GM23338 (cell line): Measurements from ENCODE around the gene SHB. TPM values are rescaled to one million over a fixed set of nuclear protein-coding genes. Genes with fewer than 3 reads are reported as not detected.

Experiments
- ATAC-seq: fragments of 200-7000 bp; cut with Tn5 transposase; 3 replicates; pipeline ENCODE4 v1.9.1; 2020
- DNase-seq: peaks from one replicate; pipeline ENCODE4 v3.0.0-alpha.2; 2015; ENCODE audit warnings: low spot score
- H2AFZ ChIP-seq: fragments of 200-600 bp; sonication (generic); 2 replicates; pipeline ENCODE4 v1.8.0; 2016; ENCODE audit warnings: antibody characterized with exemption, mild to moderate bottlenecking, moderate library complexity
- H3F3A ChIP-seq: fragments of 200-600 bp; sonication (generic); replicated peaks from 2 replicates; pipeline ENCODE4 v1.8.0; 2017; ENCODE audit warnings: antibody characterized with exemption, mixed run types, low read depth
- H3K27ac ChIP-seq: fragments of 200-600 bp; sonication (generic); 2 replicates; pipeline ENCODE4 v1.6.1; 2016; ENCODE audit warnings: low read depth
- H3K27me3 ChIP-seq: fragments of 200-600 bp; sonication (generic); 2 replicates; pipeline ENCODE4 v1.8.0; 2016; ENCODE audit warnings: mild to moderate bottlenecking, mixed run types, moderate library complexity; ENCODE audit not compliant: insufficient read depth
- H3K36me3 ChIP-seq: fragments of 200-600 bp; sonication (generic); 2 replicates; pipeline ENCODE4 v1.8.0; 2016; ENCODE audit warnings: mild to moderate bottlenecking; ENCODE audit not compliant: insufficient read depth
- H3K4me1 ChIP-seq: fragments of 200-600 bp; sonication (generic); 2 replicates; pipeline ENCODE4 v1.8.0; 2016; ENCODE audit warnings: mild to moderate bottlenecking, moderate library complexity; ENCODE audit not compliant: insufficient read depth
- H3K4me2 ChIP-seq: fragments of 200-600 bp; sonication (generic); 2 replicates; pipeline ENCODE4 v1.7.1; 2017; ENCODE audit warnings: mixed run types
- H3K4me3 ChIP-seq: fragments of 200-600 bp; sonication (generic); 2 replicates; pipeline ENCODE4 v1.6.1; 2016; ENCODE audit warnings: mixed run types
- H3K79me2 ChIP-seq: fragments of 200-600 bp; sonication (generic); replicated peaks from 2 replicates; pipeline ENCODE4 v1.8.0; 2017; ENCODE audit warnings: mild to moderate bottlenecking; ENCODE audit not compliant: insufficient read depth
- H3K9me2 ChIP-seq: fragments of 200-600 bp; sonication (generic); 2 replicates; pipeline ENCODE4 v1.8.0; 2017; ENCODE audit not compliant: insufficient read depth
- H4K20me1 ChIP-seq: fragments of 200-600 bp; sonication (generic); replicated peaks from 2 replicates; pipeline ENCODE4 v1.8.0; 2017; ENCODE audit warnings: mild to moderate bottlenecking; ENCODE audit not compliant: insufficient read depth
- H3K27ac Mint-ChIP-seq: 2 replicates; pipeline ENCODE4 v1.8.0; 2020; ENCODE audit warnings: inconsistent platforms, mild to moderate bottlenecking, moderate library complexity, mixed read lengths
- H3K27me3 Mint-ChIP-seq: 3 replicates; pipeline ENCODE4 v1.8.0; 2022; ENCODE audit warnings: low read depth, mild to moderate bottlenecking, moderate library complexity, mixed read lengths, inconsistent platforms; ENCODE audit not compliant: insufficient read depth, poor library complexity
- H3K36me3 Mint-ChIP-seq: 3 replicates; pipeline ENCODE4 v1.8.0; 2021; ENCODE audit warnings: low read depth, mild to moderate bottlenecking, inconsistent platforms, moderate library complexity, mixed read lengths
- H3K4me1 Mint-ChIP-seq: 3 replicates; pipeline ENCODE4 v1.8.0; 2020; ENCODE audit warnings: mild to moderate bottlenecking, inconsistent platforms, mixed read lengths
- H3K4me3 Mint-ChIP-seq: 3 replicates; pipeline ENCODE4 v1.8.0; 2021; ENCODE audit warnings: moderate library complexity, mild to moderate bottlenecking, inconsistent platforms, mixed read lengths
- H3K9me3 Mint-ChIP-seq: 3 replicates; pipeline ENCODE4 v1.8.0; 2020; ENCODE audit warnings: moderate library complexity, mild to moderate bottlenecking, inconsistent platforms, mixed read lengths
- REST ChIP-seq: IDR thresholded peaks from one replicate; pipeline ENCODE4 v1.6.1; 2018; ENCODE audit warnings: antibody characterized with exemption; ENCODE audit not compliant: unreplicated experiment
- ZNF114 ChIP-seq: fragments of 250-450 bp; sonication (Bioruptor Pico); IDR thresholded peaks from 2 replicates; pipeline ENCODE4 v1.5.0; 2020; ENCODE audit warnings: mild to moderate bottlenecking, moderate library complexity
- polyA plus RNA-seq: library from polyadenylated mRNA; unstranded; fragments of >200 nt; fragmentation: Nextera tagmentation; extraction: Ambion mirVana; gene quantifications from 2 replicates; pipeline ENCODE4 v1.2.1, GENCODE V29; 2016
- total RNA-seq: library from RNA; depleted of rRNA; stranded (reverse); fragments of >200 nt; shearing (Covaris generic); gene quantifications from 2 replicates; pipeline ENCODE4 v1.2.3, GENCODE V29; 2014
- TF ChIP-seq, protein P1 (sequence below): fragments of 250-450 bp; sonication (Bioruptor Pico); IDR thresholded peaks from 2 replicates; pipeline ENCODE4 v1.5.0; 2020; ENCODE audit warnings: mild to moderate bottlenecking, moderate library complexity

The SHB gene
- total and polyA plus RNA-seq, 2 experiments from 2014 or later = 1.5 to 14.0 TPM

- no peak overlapping the region for H3K4me2 ChIP-seq
- H3K4me3 ChIP-seq = no peak overlapping the region
- no peak overlapping the region for H3K27ac ChIP-seq
- TF ChIP-seq REST (no peak), ZNF114 (CRISPR knock-in tag) (no peak)
- TF ChIP-seq, protein P1, sequence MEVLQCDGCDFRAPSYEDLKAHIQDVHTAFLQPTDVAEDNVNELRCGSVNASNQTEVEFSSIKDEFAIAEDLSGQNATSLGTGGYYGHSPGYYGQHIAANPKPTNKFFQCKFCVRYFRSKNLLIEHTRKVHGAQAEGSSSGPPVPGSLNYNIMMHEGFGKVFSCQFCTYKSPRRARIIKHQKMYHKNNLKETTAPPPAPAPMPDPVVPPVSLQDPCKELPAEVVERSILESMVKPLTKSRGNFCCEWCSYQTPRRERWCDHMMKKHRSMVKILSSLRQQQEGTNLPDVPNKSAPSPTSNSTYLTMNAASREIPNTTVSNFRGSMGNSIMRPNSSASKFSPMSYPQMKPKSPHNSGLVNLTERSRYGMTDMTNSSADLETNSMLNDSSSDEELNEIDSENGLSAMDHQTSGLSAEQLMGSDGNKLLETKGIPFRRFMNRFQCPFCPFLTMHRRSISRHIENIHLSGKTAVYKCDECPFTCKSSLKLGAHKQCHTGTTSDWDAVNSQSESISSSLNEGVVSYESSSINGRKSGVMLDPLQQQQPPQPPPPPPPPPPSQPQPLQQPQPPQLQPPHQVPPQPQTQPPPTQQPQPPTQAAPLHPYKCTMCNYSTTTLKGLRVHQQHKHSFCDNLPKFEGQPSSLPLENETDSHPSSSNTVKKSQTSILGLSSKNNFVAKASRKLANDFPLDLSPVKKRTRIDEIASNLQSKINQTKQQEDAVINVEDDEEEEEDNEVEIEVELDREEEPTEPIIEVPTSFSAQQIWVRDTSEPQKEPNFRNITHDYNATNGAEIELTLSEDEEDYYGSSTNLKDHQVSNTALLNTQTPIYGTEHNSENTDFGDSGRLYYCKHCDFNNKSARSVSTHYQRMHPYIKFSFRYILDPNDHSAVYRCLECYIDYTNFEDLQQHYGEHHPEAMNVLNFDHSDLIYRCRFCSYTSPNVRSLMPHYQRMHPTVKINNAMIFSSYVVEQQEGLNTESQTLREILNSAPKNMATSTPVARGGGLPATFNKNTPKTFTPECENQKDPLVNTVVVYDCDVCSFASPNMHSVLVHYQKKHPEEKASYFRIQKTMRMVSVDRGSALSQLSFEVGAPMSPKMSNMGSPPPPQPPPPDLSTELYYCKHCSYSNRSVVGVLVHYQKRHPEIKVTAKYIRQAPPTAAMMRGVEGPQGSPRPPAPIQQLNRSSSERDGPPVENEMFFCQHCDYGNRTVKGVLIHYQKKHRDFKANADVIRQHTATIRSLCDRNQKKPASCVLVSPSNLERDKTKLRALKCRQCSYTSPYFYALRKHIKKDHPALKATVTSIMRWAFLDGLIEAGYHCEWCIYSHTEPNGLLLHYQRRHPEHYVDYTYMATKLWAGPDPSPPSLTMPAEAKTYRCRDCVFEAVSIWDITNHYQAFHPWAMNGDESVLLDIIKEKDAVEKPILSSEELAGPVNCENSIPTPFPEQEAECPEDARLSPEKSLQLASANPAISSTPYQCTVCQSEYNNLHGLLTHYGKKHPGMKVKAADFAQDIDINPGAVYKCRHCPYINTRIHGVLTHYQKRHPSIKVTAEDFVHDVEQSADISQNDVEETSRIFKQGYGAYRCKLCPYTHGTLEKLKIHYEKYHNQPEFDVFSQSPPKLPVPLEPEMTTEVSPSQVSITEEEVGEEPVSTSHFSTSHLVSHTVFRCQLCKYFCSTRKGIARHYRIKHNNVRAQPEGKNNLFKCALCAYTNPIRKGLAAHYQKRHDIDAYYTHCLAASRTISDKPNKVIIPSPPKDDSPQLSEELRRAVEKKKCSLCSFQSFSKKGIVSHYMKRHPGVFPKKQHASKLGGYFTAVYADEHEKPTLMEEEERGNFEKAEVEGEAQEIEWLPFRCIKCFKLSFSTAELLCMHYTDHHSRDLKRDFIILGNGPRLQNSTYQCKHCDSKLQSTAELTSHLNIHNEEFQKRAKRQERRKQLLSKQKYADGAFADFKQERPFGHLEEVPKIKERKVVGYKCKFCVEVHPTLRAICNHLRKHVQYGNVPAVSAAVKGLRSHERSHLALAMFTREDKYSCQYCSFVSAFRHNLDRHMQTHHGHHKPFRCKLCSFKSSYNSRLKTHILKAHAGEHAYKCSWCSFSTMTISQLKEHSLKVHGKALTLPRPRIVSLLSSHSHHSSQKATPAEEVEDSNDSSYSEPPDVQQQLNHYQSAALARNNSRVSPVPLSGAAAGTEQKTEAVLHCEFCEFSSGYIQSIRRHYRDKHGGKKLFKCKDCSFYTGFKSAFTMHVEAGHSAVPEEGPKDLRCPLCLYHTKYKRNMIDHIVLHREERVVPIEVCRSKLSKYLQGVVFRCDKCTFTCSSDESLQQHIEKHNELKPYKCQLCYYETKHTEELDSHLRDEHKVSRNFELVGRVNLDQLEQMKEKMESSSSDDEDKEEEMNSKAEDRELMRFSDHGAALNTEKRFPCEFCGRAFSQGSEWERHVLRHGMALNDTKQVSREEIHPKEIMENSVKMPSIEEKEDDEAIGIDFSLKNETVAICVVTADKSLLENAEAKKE = no peak
- no peak for DNase-seq
- H3K27me3 Mint-ChIP-seq = peaks cover under 1% of the 10 kb centered on the region
- H2AFZ ChIP-seq = no peak overlapping the region
- no peaks in the 10 kb centered on the region for H3K9me2 ChIP-seq
- H3F3A ChIP-seq = no peaks in the 10 kb centered on the region
- H3K27me3 ChIP-seq = no peaks in the 10 kb centered on the region
- H3K36me3 Mint-ChIP-seq = no peaks in the 10 kb centered on the region
- no peaks in the 10 kb centered on the region for H3K4me1 Mint-ChIP-seq
- H3K79me2 ChIP-seq = no peaks in the 10 kb centered on the region
- no peak for ATAC-seq
- H3K36me3 ChIP-seq = no peaks in the 10 kb centered on the region
- no peak overlapping the region for H3K27ac Mint-ChIP-seq
- H3K4me3 Mint-ChIP-seq = no peak overlapping the region
- no peaks in the 10 kb centered on the region for H3K4me1 ChIP-seq
- H3K9me3 Mint-ChIP-seq = no peaks in the 10 kb centered on the region
- H4K20me1 ChIP-seq = no peaks in the 10 kb centered on the region
These were observed 37.5 kb upstream of the SHB start for GRCh38 chr9:38106488-38106887.
